Endothelial cell of umbilical vein (primary cell): ENCODE results near the gene PTH1R. TPM values are rescaled to one million over a fixed set of nuclear protein-coding genes. Genes with fewer than 3 reads are reported as not detected.

ENCODE experiments used
- BruUV-seq: library from RNA; stranded (reverse); fragments of 400-500 nt; replicated peaks from 2 replicates; lab custom pipeline; 2021; lab: Mats Ljungman, UMichigan
- CTCF ChIA-PET: fragments of 300-600, 350-600 bp; sonication (Branson Sonifier 250); formaldehyde crosslinking; loops from one replicate; lab custom pipeline; 2021; ENCODE audit warnings: antibody characterized with exemption, inconsistent platforms; lab: Charles Lee
- POLR2A ChIA-PET: fragments of 300-600, 350-600 bp; sonication (Branson Sonifier 250); formaldehyde crosslinking; loops from one replicate; lab custom pipeline; 2021; ENCODE audit warnings: antibody characterized with exemption, inconsistent platforms; lab: Charles Lee
- DNase-seq: peaks from one replicate; pipeline ENCODE4 v3.0.0-alpha.2; 2011; ENCODE audit warnings: low read depth, low spot score
- FAIRE-seq: peaks from 2 replicates; lab custom pipeline; 2011; peaks lifted over from hg19 to GRCh38; lab: Jason Lieb, UNC
- H2AFZ ChIP-seq: 2 replicates; pipeline ENCODE4 v1.6.0; 2012; ENCODE audit warnings: low read depth, low read length, control low read depth, inconsistent platforms
- H3K27ac ChIP-seq: 2 replicates; pipeline ENCODE4 v1.5.1; 2011; ENCODE audit warnings: low read depth, mild to moderate bottlenecking, control low read depth, low read length, moderate library complexity; ENCODE audit not compliant: insufficient read depth
- H3K27me3 ChIP-seq, 2 experiments: 2 replicates each; pipeline versions ENCODE4 v1.6.0 to v1.6.1; 2011; ENCODE audit warnings: low read length in 2 of 2, mixed read lengths in 1 of 2; ENCODE audit not compliant: control insufficient read depth in 2 of 2, insufficient read depth in 2 of 2
- H3K36me3 ChIP-seq, 2 experiments: 2 replicates in 1 of 2; 3 replicates in 1 of 2; pipeline ENCODE4 v1.5.1; 2011; ENCODE audit warnings: low read length in 2 of 2, mild to moderate bottlenecking in 1 of 2, moderate library complexity in 1 of 2; ENCODE audit not compliant: control insufficient read depth in 2 of 2, insufficient read depth in 2 of 2; ENCODE audit errors: extremely low read depth in 1 of 2
- H3K4me1 ChIP-seq: 3 replicates; pipeline ENCODE4 v1.5.1; 2011; ENCODE audit warnings: mild to moderate bottlenecking, low read length; ENCODE audit not compliant: control insufficient read depth, insufficient read depth; ENCODE audit errors: extremely low read depth
- H3K4me2 ChIP-seq: 2 replicates; pipeline ENCODE4 v1.6.1; 2011; ENCODE audit warnings: low read length, control low read depth, mixed read lengths; ENCODE audit not compliant: insufficient read depth
- H3K4me3 ChIP-seq, 3 experiments: fragments of 200-600 bp in 1 of 3; sonication (generic), shearing (Covaris generic) in 1 of 3; replicated peaks in 1 of 3; 2 replicates each; pipeline ENCODE4 v1.5.1; 2011 to 2016; ENCODE audit warnings: control low read depth in 3 of 3, low read length in 3 of 3, mild to moderate bottlenecking in 2 of 3, inconsistent platforms in 1 of 3, low read depth in 1 of 3, moderate library complexity in 1 of 3; ENCODE audit not compliant: insufficient read depth in 1 of 3
- H3K79me2 ChIP-seq: 2 replicates; pipeline ENCODE4 v1.6.0; 2012; ENCODE audit warnings: low read length, inconsistent platforms; ENCODE audit not compliant: control insufficient read depth, insufficient read depth
- H3K9ac ChIP-seq: replicated peaks from 2 replicates; pipeline ENCODE3; 2011; ENCODE audit warnings: low read length, control low read depth; ENCODE audit not compliant: insufficient read depth; ENCODE audit errors: extremely low read depth
- H3K9me1 ChIP-seq: replicated peaks from 3 replicates; pipeline ENCODE4 v1.6.0; 2011; ENCODE audit warnings: mild to moderate bottlenecking, low read length; ENCODE audit not compliant: control insufficient read depth, insufficient read depth; ENCODE audit errors: extremely low read depth
- H3K9me3 ChIP-seq: replicated peaks from 2 replicates; pipeline ENCODE4 v1.5.1; 2012; ENCODE audit warnings: low read length, inconsistent platforms; ENCODE audit not compliant: control insufficient read depth, insufficient read depth
- H4K20me1 ChIP-seq: replicated peaks from 2 replicates; pipeline ENCODE3; 2011; ENCODE audit warnings: mild to moderate bottlenecking, low read length; ENCODE audit not compliant: control insufficient read depth, insufficient read depth; ENCODE audit errors: extremely low read depth
- FOS ChIP-seq: IDR thresholded peaks from 2 replicates; pipeline ENCODE4 v1.6.1; 2011; ENCODE audit warnings: mild to moderate bottlenecking, low read length, moderate library complexity, borderline replicate concordance; ENCODE audit not compliant: insufficient read depth
- GATA2 ChIP-seq: IDR thresholded peaks from 2 replicates; pipeline ENCODE4 v1.7.0; 2011; ENCODE audit warnings: low read depth, mild to moderate bottlenecking, moderate library complexity, mixed read lengths, low read length; ENCODE audit not compliant: insufficient read length, insufficient read depth
- JUN ChIP-seq: IDR thresholded peaks from 2 replicates; pipeline ENCODE4 v1.6.1; 2011; ENCODE audit warnings: borderline replicate concordance, low read depth; ENCODE audit not compliant: insufficient read length, insufficient read depth
- POLR2AphosphoS5 ChIP-seq: IDR thresholded peaks from 2 replicates; pipeline ENCODE4 v1.6.1; 2012; ENCODE audit warnings: low read depth, mild to moderate bottlenecking, control low read depth, low read length, moderate library complexity; ENCODE audit not compliant: insufficient read depth
- dilution Hi-C: fragments of 300-500 bp; cut with MboI; formaldehyde crosslinking; loops from one replicate; pipeline ENCODE4 v1.15.0; 2019; ENCODE audit warnings: low sequenced_read_pairs; ENCODE audit not compliant: extremely low pct_ligation_motif_present
- intact Hi-C: fragments of 100-400 bp; cut with micrococcal nuclease; formaldehyde crosslinking; loops from one replicate; pipeline ENCODE4 v1.10.0; 2022
- polyA plus RNA-seq, 4 experiments: library from polyadenylated mRNA; depleted of rRNA in 3 of 4; stranded (reverse) in 3 of 4; unstranded in 1 of 4; fragments of >200 nt; gene quantifications; 2 replicates each; pipeline versions ENCODE4 v1.2.1 to v1.2.3, GENCODE V29; 2011 to 2012; ENCODE audit warnings: missing spikeins in 1 of 4
- total RNA-seq: library from RNA; stranded (reverse); gene quantifications from 2 replicates; pipeline ENCODE4 v1.2.3, GENCODE V29; 2021
- TF ChIP-seq, protein P1 (sequence below): IDR thresholded peaks from 2 replicates; pipeline ENCODE4 v1.6.1; 2011; ENCODE audit not compliant: insufficient read depth, insufficient read length
- TF ChIP-seq, protein P2 (sequence below), 2 donors: IDR thresholded peaks; 1 replicate in 1 of 2; 2 replicates in 1 of 2; pipeline ENCODE4 v1.5.1; 2011; ENCODE audit warnings: low read length in 2 of 2, mild to moderate bottlenecking in 2 of 2, moderate library complexity in 2 of 2, control low read depth in 1 of 2, inconsistent platforms in 1 of 2, low read depth in 1 of 2; ENCODE audit not compliant: insufficient read depth in 1 of 2; ENCODE audit errors: extremely low read depth in 1 of 2

PTH1R gene
- total and polyA plus RNA-seq, 2 donors (not counting 3 experiments of a cell fraction or from before 2014, with no cell fraction given): 0.08 to 0.46 TPM

- TF ChIP-seq, protein P1, sequence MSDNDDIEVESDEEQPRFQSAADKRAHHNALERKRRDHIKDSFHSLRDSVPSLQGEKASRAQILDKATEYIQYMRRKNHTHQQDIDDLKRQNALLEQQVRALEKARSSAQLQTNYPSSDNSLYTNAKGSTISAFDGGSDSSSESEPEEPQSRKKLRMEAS: no peak
- TF ChIP-seq POLR2AphosphoS5: no peak
- H3K4me2 ChIP-seq: no peak overlapping the region
- no peaks in the 10 kb centered on the region for H3K9me1 ChIP-seq
- dilution Hi-C loops: no loop called here
- no peak overlapping the region for H3K9ac ChIP-seq
- no peak overlapping the region for H2AFZ ChIP-seq
- CTCF ChIA-PET: interaction anchor here (1.3 to 3.0 kb wide), 5 partner anchors 11 to 37 kb away, joined by 3 to 29 read pairs (median 4); partner anchors contain the start of gene CCDC12
- POLR2A ChIA-PET: interaction anchor here (1.6 kb wide), 1 partner anchor 16 kb away, joined by 7 read pairs; no protein-coding TSS in a partner anchor
- peaks cover 78% of the 10 kb centered on the region for H3K4me1 ChIP-seq
- no peaks in the 10 kb centered on the region for H3K36me3 ChIP-seq
- no peak for DNase-seq
- intact Hi-C loops: no loop called here
- no peak for FAIRE-seq
- no peaks in the 10 kb centered on the region for H3K9me3 ChIP-seq
- no peaks in the 10 kb centered on the region for H3K27me3 ChIP-seq
- H4K20me1 ChIP-seq: no peaks in the 10 kb centered on the region
- peak overlapping the region; percentile 45 for H3K27ac ChIP-seq
- no TSS peak for BruUV-seq
- H3K4me3 ChIP-seq: no peak overlapping the region
- peaks cover 90% of the 10 kb centered on the region for H3K79me2 ChIP-seq
These were observed 68.9 kb downstream of the PTH1R start for GRCh38 chr3:46946416-46946815.

GRCh38 chr3:46946856-46947545, 69.5 kb downstream of the PTH1R start:
- H3K27me3 ChIP-seq: no peaks in the 10 kb centered on the region
- H3K4me1 ChIP-seq: peaks cover 78% of the 10 kb centered on the region
- intact Hi-C loops (loop anchor here (1.0 kb wide), 2 partner anchors 13 to 32 kb away; partner anchors contain the start of gene NBEAL2), dilution Hi-C loops (no loop called here)
- H4K20me1 ChIP-seq: no peaks in the 10 kb centered on the region
- H3K27ac ChIP-seq: peak overlapping the region; percentile 45
- FAIRE-seq: peak; percentile 87
- H3K79me2 ChIP-seq: peaks cover 88% of the 10 kb centered on the region
- no peaks in the 10 kb centered on the region for H3K36me3 ChIP-seq
- no peak overlapping the region for H3K4me3 ChIP-seq
- TF ChIP-seq, protein P2, sequence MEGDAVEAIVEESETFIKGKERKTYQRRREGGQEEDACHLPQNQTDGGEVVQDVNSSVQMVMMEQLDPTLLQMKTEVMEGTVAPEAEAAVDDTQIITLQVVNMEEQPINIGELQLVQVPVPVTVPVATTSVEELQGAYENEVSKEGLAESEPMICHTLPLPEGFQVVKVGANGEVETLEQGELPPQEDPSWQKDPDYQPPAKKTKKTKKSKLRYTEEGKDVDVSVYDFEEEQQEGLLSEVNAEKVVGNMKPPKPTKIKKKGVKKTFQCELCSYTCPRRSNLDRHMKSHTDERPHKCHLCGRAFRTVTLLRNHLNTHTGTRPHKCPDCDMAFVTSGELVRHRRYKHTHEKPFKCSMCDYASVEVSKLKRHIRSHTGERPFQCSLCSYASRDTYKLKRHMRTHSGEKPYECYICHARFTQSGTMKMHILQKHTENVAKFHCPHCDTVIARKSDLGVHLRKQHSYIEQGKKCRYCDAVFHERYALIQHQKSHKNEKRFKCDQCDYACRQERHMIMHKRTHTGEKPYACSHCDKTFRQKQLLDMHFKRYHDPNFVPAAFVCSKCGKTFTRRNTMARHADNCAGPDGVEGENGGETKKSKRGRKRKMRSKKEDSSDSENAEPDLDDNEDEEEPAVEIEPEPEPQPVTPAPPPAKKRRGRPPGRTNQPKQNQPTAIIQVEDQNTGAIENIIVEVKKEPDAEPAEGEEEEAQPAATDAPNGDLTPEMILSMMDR (IDR thresholded peaks at IDR 0.05; ENCODE audit: extremely low read depth in 1 of 2, insufficient read depth in 1 of 2, low read depth in 1 of 2, low read length in 2 of 2): no peak
- TF ChIP-seq FOS: peak; percentile 80
- TF ChIP-seq GATA2: peak; percentile 99
- peak; percentile 58 for TF ChIP-seq JUN
- peak; percentile 55 for TF ChIP-seq POLR2AphosphoS5
- H3K9me1 ChIP-seq: no peaks in the 10 kb centered on the region
- H2AFZ ChIP-seq: no peak overlapping the region
- peak overlapping the region; percentile 18 for H3K4me2 ChIP-seq
- peak; percentile 70 for DNase-seq
- H3K9me3 ChIP-seq: no peaks in the 10 kb centered on the region
- BruUV-seq: no TSS peak
- H3K9ac ChIP-seq: no peak overlapping the region
- CTCF ChIA-PET: interaction anchor here (0.9 to 3.0 kb wide), 7 partner anchors 11 to 37 kb away, joined by 3 to 29 read pairs (median 4); partner anchors contain the start of gene CCDC12
- POLR2A ChIA-PET: interaction anchor here (0.7 to 2.0 kb wide), 3 partner anchors 11 to 32 kb away, joined by 3 to 9 read pairs (median 7); partner anchors contain the start of gene NBEAL2
